OCI-LY1 (cell line): Measurements from ENCODE around the gene ALCAM.

ENCODE experiments used
- CTCF ChIP-seq: fragments of 200-600 bp; sonication (generic), shearing (Covaris generic); IDR thresholded peaks from 2 replicates; pipeline ENCODE4 v1.5.1; 2017; ENCODE audit warnings: mild to moderate bottlenecking, antibody characterized with exemption, low read length, moderate library complexity, mixed read lengths
- EZH2 ChIP-seq: fragments of 200-600 bp; sonication (generic), shearing (Covaris generic); IDR thresholded peaks from 2 replicates; pipeline ENCODE4 v1.8.0; 2017; ENCODE audit warnings: borderline replicate concordance, mixed run types, mild to moderate bottlenecking, antibody characterized with exemption, low read length, moderate library complexity, mixed read lengths

- no peak for TF ChIP-seq EZH2
- no peak for TF ChIP-seq CTCF
Measured at GRCh38 chr3:105359098-105359762, 7.5 kb upstream of the ALCAM start.
